Epidermal melanocyte (primary cell): ENCODE results near the gene ANXA7.
A peak's percentile ranks its signal among the peaks of the same experiment; 100 is the strongest.
"Not testable (repeated sequence)": the region's sequence is repeated elsewhere in the genome, so short reads cannot be mapped to it uniquely, and the experiment has no call there.

Experiments used
- DNase-seq: peaks from one replicate; pipeline ENCODE4 v3.0.0; 2011; ENCODE audit warnings: low spot score; ENCODE audit not compliant: insufficient read length

The ANXA7 gene

GRCh38 chr10:73408061-73408460 is 5.8 kb downstream of the ANXA7 start:
- no peak for DNase-seq

- no peak for DNase-seq
Observed at GRCh38 chr10:73407495-73407894, 6.4 kb downstream of the ANXA7 start.

GRCh38 chr10:73406846-73407245 is 7.0 kb downstream of the ANXA7 start:
- no peak for DNase-seq

DNA sequence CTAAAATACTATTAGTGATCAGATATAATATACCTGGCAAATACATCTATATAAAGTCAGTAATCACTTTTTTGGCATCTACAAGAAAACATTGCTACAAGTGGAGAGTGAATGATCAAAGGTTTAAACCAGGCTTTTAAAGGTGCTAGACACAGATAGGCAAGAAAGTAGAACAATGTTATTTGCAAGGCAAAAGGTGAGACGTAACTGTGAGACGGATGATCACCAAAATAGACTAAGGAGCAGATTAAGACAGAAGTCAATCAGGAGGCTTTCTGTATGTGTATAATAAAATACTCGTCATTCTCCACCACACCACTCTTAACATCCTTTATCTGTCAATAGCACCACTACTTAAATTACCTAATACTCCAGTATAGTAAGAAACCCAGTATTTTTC is 8.3 kb downstream of the ANXA7 start:
- DNase-seq: no peak

GRCh38 chr10:73404690-73405089 is 9.2 kb downstream of the ANXA7 start:
- DNase-seq: no peak

GRCh38 chr10:73401636-73402035 is 12.2 kb downstream of the ANXA7 start:
- no peak for DNase-seq

GRCh38 chr10:73399063-73399462 is 14.8 kb downstream of the ANXA7 start:
- DNase-seq: no peak

- DNase-seq: no peak
Observed at GRCh38 chr10:73398024-73398423, 15.8 kb downstream of the ANXA7 start.

DNA sequence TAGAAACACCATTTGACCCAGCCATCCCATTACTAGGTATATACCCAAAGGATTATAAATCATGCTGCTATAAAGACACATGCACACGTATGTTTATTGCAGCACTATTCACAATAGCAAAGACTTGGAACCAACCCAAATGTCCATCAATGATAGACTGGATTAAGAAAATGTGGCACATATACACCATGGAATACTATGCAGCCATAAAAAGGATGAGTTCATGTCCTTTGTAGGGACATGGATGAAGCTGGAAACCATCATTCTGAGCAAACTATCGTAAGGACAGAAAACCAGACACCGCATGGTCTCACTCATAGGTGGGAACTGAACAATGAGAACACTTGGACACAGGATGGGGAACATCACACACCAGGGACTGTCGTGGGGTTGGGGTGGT is 19.5 kb downstream of the ANXA7 start:
- not testable (repeated sequence) for DNase-seq

DNA sequence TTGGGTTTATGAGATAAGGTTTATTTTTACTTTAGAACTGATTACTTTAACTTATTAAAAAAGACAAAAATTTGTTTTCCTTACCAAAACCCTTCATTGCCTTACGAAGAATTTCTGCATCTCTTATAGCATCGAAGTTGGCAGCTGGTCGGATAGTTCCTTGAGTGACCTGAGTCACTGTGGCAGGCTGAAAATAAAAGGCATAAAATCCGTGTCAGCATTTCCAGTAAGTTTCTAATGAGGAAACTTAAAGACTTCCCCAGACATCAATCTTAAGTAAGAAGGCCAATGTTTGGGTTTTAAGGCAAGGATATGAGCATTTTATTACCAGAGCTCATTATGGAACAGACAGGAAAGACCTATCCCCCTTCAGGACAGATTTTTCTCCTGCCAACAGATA is 25.6 kb downstream of the ANXA7 start:
- no peak for DNase-seq

DNA sequence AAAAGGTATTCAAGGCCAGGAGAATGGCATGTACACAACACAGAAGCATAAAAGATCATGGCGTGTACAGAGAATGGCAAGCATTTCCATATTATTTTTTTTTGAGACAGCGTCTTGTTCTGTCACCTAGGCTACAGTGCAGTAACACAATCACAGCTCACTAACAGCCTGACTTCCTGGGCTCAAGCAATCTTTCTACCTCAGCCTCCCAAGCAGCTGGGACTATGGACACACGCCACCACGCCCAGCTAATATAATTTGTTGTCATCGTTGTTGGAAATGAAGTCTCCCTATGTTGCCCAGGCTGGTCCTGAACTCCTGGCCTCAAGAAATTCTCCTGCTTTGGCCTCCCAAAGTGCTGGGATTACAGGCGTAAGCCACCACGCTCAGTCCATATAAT is 27.3 kb downstream of the ANXA7 start:
- DNase-seq: no peak

DNA sequence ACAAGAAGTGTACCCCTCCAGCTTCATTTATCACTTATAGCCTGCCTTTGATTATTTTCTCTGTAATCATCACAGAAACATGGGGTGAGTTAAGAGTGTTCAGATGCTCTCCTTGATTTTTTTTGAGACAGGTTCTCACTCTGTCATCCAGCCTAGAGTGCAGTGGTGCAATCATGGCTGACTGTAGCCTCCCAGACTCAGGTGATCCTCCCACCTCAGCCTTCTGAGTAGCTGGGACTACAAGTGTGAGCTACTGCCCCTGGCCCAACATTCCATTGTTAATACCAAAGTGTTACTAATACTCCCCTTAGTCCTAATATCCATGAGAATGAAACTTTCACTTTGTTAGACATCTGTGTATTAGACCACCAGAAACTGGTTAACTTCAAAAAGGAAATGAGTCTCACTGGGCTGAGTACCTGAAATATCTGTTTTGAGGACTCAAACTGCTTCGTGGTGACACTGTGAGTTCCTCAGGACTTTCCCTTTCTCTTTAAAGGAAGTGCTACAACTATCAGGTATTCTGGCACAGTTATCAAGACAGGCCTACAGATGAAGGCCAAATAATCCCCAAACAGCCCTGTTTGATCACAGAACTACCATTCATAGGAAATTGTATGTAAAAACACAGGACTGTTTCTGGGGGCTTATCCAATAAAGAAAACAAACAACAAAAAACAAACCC is 34.7 kb downstream of the ANXA7 start:
- DNase-seq: no peak

- no peak for DNase-seq
Observed at GRCh38 chr10:73376679-73377078, 37.2 kb downstream of the ANXA7 start.

- DNase-seq: no peak
Observed at GRCh38 chr10:73368238-73368637, 45.6 kb downstream of the ANXA7 start.

- no peak for DNase-seq
Observed at GRCh38 chr10:73366381-73367298, 47.2 kb downstream of the ANXA7 start.

DNA sequence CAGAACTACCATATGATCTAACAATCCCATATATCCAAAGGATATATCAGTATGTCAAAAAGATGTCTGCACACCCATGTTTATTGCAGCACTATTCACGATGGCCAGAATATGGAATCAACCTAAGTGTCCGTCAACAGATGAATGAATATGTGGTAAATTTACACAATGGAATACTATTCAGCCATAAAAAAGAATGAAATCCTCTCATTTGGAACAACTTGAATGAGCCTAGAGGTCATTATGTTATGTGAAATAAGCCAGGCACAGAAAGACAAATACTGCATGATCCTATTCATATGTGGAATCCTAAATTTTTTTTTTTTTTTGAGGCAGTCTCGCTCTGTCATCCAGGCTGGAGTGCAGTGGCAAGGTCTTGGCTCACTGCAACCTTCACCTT is 48.9 kb downstream of the ANXA7 start:
- no peak for DNase-seq

GRCh38 chr10:73359492-73359891 is 54.4 kb downstream of the ANXA7 start:
- no peak for DNase-seq

GRCh38 chr10:73358331-73359279 is 55.3 kb downstream of the ANXA7 start, which contains the start of gene CFAP70:
Gene CFAP70 (minus strand): TSS chr10:73358864. CDS start chr10:73354796, 4,068 bp downstream.
- peak; percentile 91 for DNase-seq

- DNase-seq: no peak
Observed at GRCh38 chr10:73357821-73358220, 56.0 kb downstream of the ANXA7 start.

- no peak for DNase-seq
Observed at GRCh38 chr10:73357166-73357565, 56.7 kb downstream of the ANXA7 start.

GRCh38 chr10:73344269-73344668 is 69.6 kb downstream of the ANXA7 start:
- no peak for DNase-seq
